ENCODE data around the gene SFXN5.
"Not testable (repeated sequence)": the region's sequence is repeated elsewhere in the genome, so short reads cannot be mapped to it uniquely, and the experiment has no call there.

GRCh38 chr2:73093601-73094218 is 22.2 kb upstream of the SFXN5 start:
- not testable (repeated sequence) for TF ChIP-seq LEF1 (IDR thresholded peaks at IDR 0.05; ENCODE audit: borderline replicate concordance); SP1 (IDR thresholded peaks at IDR 0.05); FOXA1 (IDR thresholded peaks at IDR 0.05); ELF4 (IDR thresholded peaks at IDR 0.05); FOXM1 (IDR thresholded peaks at IDR 0.05; ENCODE audit: borderline replicate concordance)
